ENCODE data around the gene RPS3.

DNA sequence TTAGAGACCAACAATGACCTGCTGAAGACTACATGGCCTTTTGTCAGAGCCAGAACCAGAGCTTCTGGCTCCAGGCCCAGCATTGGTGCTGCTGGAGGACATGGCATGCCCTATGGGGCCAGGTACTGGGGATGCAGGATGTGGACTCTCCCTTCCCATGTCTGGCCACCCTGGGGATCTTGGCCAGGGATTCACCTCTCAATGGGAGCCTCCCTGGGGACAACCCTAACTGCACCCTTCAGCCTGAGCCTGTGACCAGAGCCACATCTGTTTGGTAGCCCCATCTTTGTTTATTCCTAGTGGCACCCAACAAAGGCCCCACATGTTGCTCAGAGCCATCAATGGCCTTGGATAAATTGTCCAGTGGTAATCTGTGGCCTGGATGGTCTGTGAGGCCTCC lies 27.9 kb downstream of the RPS3 start:
- no peak for TF ChIP-seq EZH2 (IDR thresholded peaks at IDR 0.05)
- TF ChIP-seq, protein P1, sequence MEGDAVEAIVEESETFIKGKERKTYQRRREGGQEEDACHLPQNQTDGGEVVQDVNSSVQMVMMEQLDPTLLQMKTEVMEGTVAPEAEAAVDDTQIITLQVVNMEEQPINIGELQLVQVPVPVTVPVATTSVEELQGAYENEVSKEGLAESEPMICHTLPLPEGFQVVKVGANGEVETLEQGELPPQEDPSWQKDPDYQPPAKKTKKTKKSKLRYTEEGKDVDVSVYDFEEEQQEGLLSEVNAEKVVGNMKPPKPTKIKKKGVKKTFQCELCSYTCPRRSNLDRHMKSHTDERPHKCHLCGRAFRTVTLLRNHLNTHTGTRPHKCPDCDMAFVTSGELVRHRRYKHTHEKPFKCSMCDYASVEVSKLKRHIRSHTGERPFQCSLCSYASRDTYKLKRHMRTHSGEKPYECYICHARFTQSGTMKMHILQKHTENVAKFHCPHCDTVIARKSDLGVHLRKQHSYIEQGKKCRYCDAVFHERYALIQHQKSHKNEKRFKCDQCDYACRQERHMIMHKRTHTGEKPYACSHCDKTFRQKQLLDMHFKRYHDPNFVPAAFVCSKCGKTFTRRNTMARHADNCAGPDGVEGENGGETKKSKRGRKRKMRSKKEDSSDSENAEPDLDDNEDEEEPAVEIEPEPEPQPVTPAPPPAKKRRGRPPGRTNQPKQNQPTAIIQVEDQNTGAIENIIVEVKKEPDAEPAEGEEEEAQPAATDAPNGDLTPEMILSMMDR (IDR thresholded peaks at IDR 0.05): no peak

Measured in neural progenitor cell (in vitro differentiated cells).